Nephron progenitor cell (in vitro differentiated cells): ENCODE data around the gene PAFAH1B1.

Experiments used
- DNase-seq: peaks from one replicate; pipeline ENCODE4 v3.0.0; 2021
- H3K27ac Mint-ChIP-seq: 2 replicates; pipeline ENCODE4 v1.8.0; 2021; ENCODE audit warnings: mild to moderate bottlenecking, moderate library complexity, mixed read lengths
- H3K27me3 Mint-ChIP-seq: 2 replicates; pipeline ENCODE4 v1.8.0; 2021; ENCODE audit warnings: mild to moderate bottlenecking, low read depth, mixed read lengths; ENCODE audit not compliant: poor library complexity
- H3K36me3 Mint-ChIP-seq: 2 replicates; pipeline ENCODE4 v1.8.0; 2021; ENCODE audit warnings: low read depth, mixed read lengths
- H3K4me1 Mint-ChIP-seq: 2 replicates; pipeline ENCODE4 v1.8.0; 2021; ENCODE audit warnings: mixed read lengths
- H3K4me3 Mint-ChIP-seq: 2 replicates; pipeline ENCODE4 v1.8.0; 2021; ENCODE audit warnings: mild to moderate bottlenecking, moderate library complexity, mixed read lengths
- H3K9me3 Mint-ChIP-seq: 2 replicates; pipeline ENCODE4 v1.8.0; 2021; ENCODE audit warnings: mild to moderate bottlenecking, moderate library complexity, mixed read lengths
- CTCF ChIP-seq: fragments of 200-600 bp; sonication (generic); IDR thresholded peaks from 2 replicates; pipeline ENCODE4 v1.5.0; 2021; ENCODE audit warnings: antibody characterized with exemption

The PAFAH1B1 gene

GRCh38 chr17:2551928-2552327 is 41.5 kb upstream of the PAFAH1B1 start:
- H3K4me3 Mint-ChIP-seq, result peak overlapping the region; percentile 61

GRCh38 chr17:2560658-2561057 is 32.8 kb upstream of the PAFAH1B1 start:
- H3K4me1 Mint-ChIP-seq, result peaks cover 10% of the 10 kb centered on the region
- no peak overlapping the region for H3K27ac Mint-ChIP-seq
- no peak for TF ChIP-seq CTCF
- no peak for DNase-seq
- no peaks in the 10 kb centered on the region for H3K36me3 Mint-ChIP-seq
- H3K4me3 Mint-ChIP-seq, result no peak overlapping the region
- H3K27me3 Mint-ChIP-seq, result no peaks in the 10 kb centered on the region
- H3K9me3 Mint-ChIP-seq, result peaks cover 41% of the 10 kb centered on the region

More at GRCh38 chr17:2551928-2552327, 41.5 kb upstream of the PAFAH1B1 start:
- Mint-ChIP-seq H3K4me1 (peaks cover 12% of the 10 kb centered on the region), H3K9me3 (peaks cover 11% of the 10 kb centered on the region), H3K36me3 (no peaks in the 10 kb centered on the region), H3K27me3 (no peaks in the 10 kb centered on the region), H3K27ac (peak overlapping the region; percentile 89)
- DNase-seq, result peak; percentile 11
- TF ChIP-seq CTCF, result no peak

GRCh38 chr17:2562162-2562858 is 31.1 kb upstream of the PAFAH1B1 start:
- peaks cover 10% of the 10 kb centered on the region for H3K4me1 Mint-ChIP-seq
- no peak overlapping the region for H3K27ac Mint-ChIP-seq
- H3K4me3 Mint-ChIP-seq, result no peak overlapping the region
- TF ChIP-seq CTCF, result no peak
- peaks cover 35% of the 10 kb centered on the region for H3K9me3 Mint-ChIP-seq
- no peaks in the 10 kb centered on the region for H3K27me3 Mint-ChIP-seq
- no peak for DNase-seq
- no peaks in the 10 kb centered on the region for H3K36me3 Mint-ChIP-seq

GRCh38 chr17:2563061-2563460 is 30.4 kb upstream of the PAFAH1B1 start:
- peaks cover 32% of the 10 kb centered on the region for H3K9me3 Mint-ChIP-seq
- DNase-seq, result no peak
- H3K27me3 Mint-ChIP-seq, result no peaks in the 10 kb centered on the region
- no peak overlapping the region for H3K4me3 Mint-ChIP-seq
- no peak for TF ChIP-seq CTCF
- H3K27ac Mint-ChIP-seq, result peak overlapping the region; percentile 59
- peaks cover 8% of the 10 kb centered on the region for H3K4me1 Mint-ChIP-seq
- no peaks in the 10 kb centered on the region for H3K36me3 Mint-ChIP-seq

- Mint-ChIP-seq H3K27ac (peak overlapping the region; percentile 59), H3K27me3 (no peaks in the 10 kb centered on the region), H3K4me3 (no peak overlapping the region), H3K36me3 (no peaks in the 10 kb centered on the region), H3K4me1 (peaks cover 6% of the 10 kb centered on the region), H3K9me3 (peaks cover 29% of the 10 kb centered on the region)
- DNase-seq, result no peak
- TF ChIP-seq CTCF, result no peak
These were observed 29.9 kb upstream of the PAFAH1B1 start for GRCh38 chr17:2563543-2563942.

- Mint-ChIP-seq H3K27me3 (peaks cover 6% of the 10 kb centered on the region), H3K9me3 (peaks cover 25% of the 10 kb centered on the region), H3K36me3 (no peaks in the 10 kb centered on the region), H3K27ac (no peak overlapping the region), H3K4me1 (peaks cover 6% of the 10 kb centered on the region), H3K4me3 (no peak overlapping the region)
- no peak for TF ChIP-seq CTCF
- DNase-seq, result no peak
These were observed 28.6 kb upstream of the PAFAH1B1 start for GRCh38 chr17:2564877-2565276.
